GM10248 (cell line): ENCODE results near the gene ASMTL.

ENCODE experiments used
- CTCF ChIA-PET: fragments of 300-600 bp; sonication (Branson Sonifier 250); formaldehyde crosslinking; extraction: SDS; loops from one replicate; lab custom pipeline; 2021; ENCODE audit warnings: antibody characterized with exemption; lab: Yijun Ruan, JAX
- POLR2A ChIA-PET: fragments of 350-650 bp; sonication (Branson Sonifier 250); formaldehyde crosslinking; extraction: SDS; loops from one replicate; lab custom pipeline; 2020; ENCODE audit warnings: antibody characterized with exemption; lab: Yijun Ruan, JAX
- DNase-seq: peaks from one replicate; pipeline ENCODE4 v3.0.0; 2012; ENCODE audit errors: extremely low spot score
- CTCF ChIP-seq: IDR thresholded peaks from 2 replicates; pipeline ENCODE4 v1.5.1; 2012; ENCODE audit warnings: mild to moderate bottlenecking, low read depth; ENCODE audit errors: extremely low read depth, missing control alignments, control extremely low read depth

The ASMTL gene

GRCh38 chrX:1397001-1397400 lies 55.7 kb downstream of the ASMTL start:
- TF ChIP-seq CTCF = no peak
- POLR2A ChIA-PET = no interaction called here
- CTCF ChIA-PET = no interaction called here
- no peak for DNase-seq

- ChIA-PET POLR2A (no interaction called here), CTCF (no interaction called here)
- no peak for TF ChIP-seq CTCF
- no peak for DNase-seq
Observed at GRCh38 chrX:1395646-1396216, 57.0 kb downstream of the ASMTL start.

- no peak for TF ChIP-seq CTCF
- POLR2A ChIA-PET = no interaction called here
- DNase-seq = no peak
- CTCF ChIA-PET = no interaction called here
Observed at GRCh38 chrX:1394731-1395501, 57.8 kb downstream of the ASMTL start.

- CTCF ChIA-PET = no interaction called here
- DNase-seq = no peak
- no peak for TF ChIP-seq CTCF
- POLR2A ChIA-PET = no interaction called here
Observed at GRCh38 chrX:1393871-1394615, 58.7 kb downstream of the ASMTL start.

DNA sequence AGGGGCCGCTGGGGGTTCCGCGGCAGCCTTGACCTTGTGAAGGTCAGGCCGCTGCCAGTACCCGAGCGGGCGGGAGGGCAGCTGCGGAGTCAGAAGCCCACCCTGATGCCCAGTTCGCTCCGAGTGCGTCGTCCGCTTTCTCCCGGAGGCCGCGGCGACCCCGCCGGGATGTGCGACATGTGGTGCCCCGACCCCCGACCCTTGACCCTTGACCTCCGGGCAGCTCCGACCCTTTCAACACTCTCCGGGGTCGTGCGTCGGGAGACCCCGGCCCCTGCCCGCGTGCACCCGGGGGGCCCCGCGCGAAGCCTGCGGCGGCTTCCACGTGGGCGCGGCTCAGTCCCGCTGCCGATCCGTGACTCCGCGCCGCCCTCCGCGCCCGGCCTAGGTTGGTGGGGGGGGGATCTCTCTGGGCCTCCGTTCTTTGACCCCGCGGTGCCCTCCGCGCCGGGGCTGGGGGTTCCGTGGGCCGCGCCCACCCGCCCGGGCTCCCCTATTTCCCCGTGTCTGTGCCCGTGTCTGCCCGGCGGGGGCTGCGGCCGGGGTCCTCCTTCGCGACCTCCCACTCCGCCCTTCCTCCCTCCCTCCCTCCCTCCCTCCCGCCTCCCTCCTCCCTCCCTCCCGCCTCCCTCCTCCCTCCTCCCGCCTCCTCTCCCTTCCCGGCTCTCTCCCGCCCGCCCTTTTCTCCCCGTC lies 60.2 kb downstream of the ASMTL start:
- no peak for TF ChIP-seq CTCF
- ChIA-PET CTCF (no interaction called here), POLR2A (no interaction called here)
- DNase-seq = peak; percentile 73

GRCh38 chrX:1391707-1392375 lies 60.9 kb downstream of the ASMTL start, which contains the start of gene SLC25A6:
TSS of gene SLC25A6 (minus strand) at chrX:1392113. CDS start at chrX:1392009, 104 bp downstream.
- no peak for TF ChIP-seq CTCF
- CTCF ChIA-PET = no interaction called here
- POLR2A ChIA-PET = no interaction called here
- peak; percentile 100 for DNase-seq
